Activated CD4-positive, alpha-beta T cell treated with anti-CD3 and anti-CD28 coated beads for 36 hours (primary cell): ENCODE measurements around the gene ADAMTS14. TPM values are rescaled to one million over a fixed set of nuclear protein-coding genes. Genes with fewer than 3 reads are reported as not detected.
"Not testable (repeated sequence)": the region's sequence is repeated elsewhere in the genome, so short reads cannot be mapped to it uniquely, and the experiment has no call there.

Source experiments
- ATAC-seq: fragments of 200-7000 bp; cut with Tn5 transposase; one replicate; pipeline ENCODE4 v1.10.0; 2021; ENCODE audit warnings: mild to moderate bottlenecking, moderate library complexity
- CTCF ChIA-PET: fragments of 350-600 bp; sonication (Branson Sonifier 250); formaldehyde crosslinking; loops from one replicate; lab custom pipeline; 2021; ENCODE audit warnings: antibody characterized with exemption; lab: Charles Lee
- POLR2A ChIA-PET: fragments of 350-600 bp; sonication (Branson Sonifier 250); formaldehyde crosslinking; loops from one replicate; lab custom pipeline; 2021; ENCODE audit warnings: antibody characterized with exemption, inconsistent platforms; lab: Charles Lee
- DNase-seq: peaks from one replicate; pipeline ENCODE4 v3.0.0-alpha.2; 2020
- H3K27ac Mint-ChIP-seq: one replicate; pipeline ENCODE4 v1.8.0; 2021; ENCODE audit warnings: mixed read lengths
- H3K27me3 Mint-ChIP-seq: one replicate; pipeline ENCODE4 v1.8.0; 2021; ENCODE audit warnings: mixed read lengths
- H3K36me3 Mint-ChIP-seq: one replicate; pipeline ENCODE4 v1.8.0; 2021; ENCODE audit warnings: low read depth, mixed read lengths
- H3K4me1 Mint-ChIP-seq: one replicate; pipeline ENCODE4 v1.8.0; 2021; ENCODE audit warnings: mixed read lengths
- H3K4me3 Mint-ChIP-seq: one replicate; pipeline ENCODE4 v1.8.0; 2021; ENCODE audit warnings: mild to moderate bottlenecking, moderate library complexity, mixed read lengths
- H3K9me3 Mint-ChIP-seq: one replicate; pipeline ENCODE4 v1.8.0; 2021; ENCODE audit warnings: low read depth, mixed read lengths
- intact Hi-C, 2 experiments: fragments of 100-400 bp; cut with DNase I in 1 of 2; cut with micrococcal nuclease in 1 of 2; formaldehyde crosslinking; loops; one replicate each; pipeline versions ENCODE4 v1.14.2 to v1.15.1; 2022 to 2024; cut with DNase I, micrococcal nuclease
- total RNA-seq, 2 experiments: library from RNA; stranded (reverse); gene quantifications; one replicate each; pipeline ENCODE4 v1.2.3, GENCODE V29; 2021

The ADAMTS14 gene
- total RNA-seq, 2 experiments from 2014 or later, result not detected

- ChIA-PET CTCF (interaction anchor here (0.9 to 1.8 kb wide), 3 partner anchors 13 to 98 kb away, joined by 3 to 6 read pairs (median 4); no protein-coding TSS in a partner anchor), POLR2A (interaction anchor here (1.4 kb wide), 1 partner anchor 77 kb away, joined by 3 read pairs; no protein-coding TSS in a partner anchor)
- peaks cover 13% of the 10 kb centered on the region for H3K27me3 Mint-ChIP-seq
- H3K4me3 Mint-ChIP-seq, result no peak overlapping the region
- peaks cover 14% of the 10 kb centered on the region for H3K4me1 Mint-ChIP-seq
- peak overlapping the region; percentile 16 for H3K27ac Mint-ChIP-seq
- peak; percentile 16 for ATAC-seq
- no peaks in the 10 kb centered on the region for H3K36me3 Mint-ChIP-seq
- peaks cover 7% of the 10 kb centered on the region for H3K9me3 Mint-ChIP-seq
- intact Hi-C loops, result loop anchor here (2.0 kb wide), 3 partner anchors 38 to 98 kb away; no protein-coding TSS in a partner anchor
- no peak for DNase-seq
These were observed 15.3 kb upstream of the ADAMTS14 start for GRCh38 chr10:70657041-70657440.

GRCh38 chr10:70658582-70659136 is 13.6 kb upstream of the ADAMTS14 start:
- CTCF ChIA-PET, result interaction anchor here (0.9 kb wide), 1 partner anchor 79 kb away, joined by 3 read pairs; no protein-coding TSS in a partner anchor

GRCh38 chr10:70659306-70659705 is 13.0 kb upstream of the ADAMTS14 start:
- Mint-ChIP-seq H3K4me3 (no peak overlapping the region), H3K4me1 (peaks cover 14% of the 10 kb centered on the region), H3K36me3 (no peaks in the 10 kb centered on the region), H3K27ac (no peak overlapping the region), H3K27me3 (peaks cover 17% of the 10 kb centered on the region), H3K9me3 (peaks cover 7% of the 10 kb centered on the region)
- no peak for DNase-seq
- POLR2A ChIA-PET, result no interaction called here
- ATAC-seq, result no peak
- intact Hi-C loops, result no loop called here
- CTCF ChIA-PET, result no interaction called here

More at GRCh38 chr10:70658582-70659136, 13.6 kb upstream of the ADAMTS14 start:
- POLR2A ChIA-PET, result no interaction called here
- no peak for ATAC-seq
- Mint-ChIP-seq H3K4me3 (no peak overlapping the region), H3K27me3 (peaks cover 16% of the 10 kb centered on the region), H3K4me1 (peaks cover 14% of the 10 kb centered on the region), H3K27ac (no peak overlapping the region), H3K36me3 (no peaks in the 10 kb centered on the region), H3K9me3 (peaks cover 7% of the 10 kb centered on the region)
- DNase-seq, result no peak
- intact Hi-C loops, result no loop called here

DNA sequence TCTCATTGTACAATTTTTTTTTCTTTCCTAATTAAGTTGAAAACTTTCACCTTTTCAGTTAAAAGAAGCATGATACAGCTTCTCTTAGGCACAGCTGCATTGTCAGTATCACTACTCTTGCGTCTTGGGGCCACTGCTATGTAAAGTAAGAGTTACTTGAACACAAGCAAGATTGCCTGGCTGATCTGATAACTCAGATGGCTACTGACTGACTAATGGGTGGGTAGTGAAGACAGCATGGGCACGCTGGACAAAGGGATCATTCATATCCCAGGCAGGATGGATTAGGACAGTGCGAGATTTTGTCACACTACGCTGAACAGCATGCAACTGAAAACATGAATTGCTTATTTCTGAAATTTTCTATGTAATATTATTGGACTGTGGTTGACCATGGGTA is 11.6 kb upstream of the ADAMTS14 start:
- Mint-ChIP-seq H3K36me3 (no peaks in the 10 kb centered on the region), H3K27ac (no peak overlapping the region)
- CTCF ChIA-PET, result no interaction called here

GRCh38 chr10:70661623-70662361 is 10.5 kb upstream of the ADAMTS14 start:
- ATAC-seq (no peak), DNase-seq (no peak)
- Mint-ChIP-seq H3K9me3 (peaks cover 7% of the 10 kb centered on the region), H3K4me3 (no peak overlapping the region), H3K27me3 (peaks cover 18% of the 10 kb centered on the region), H3K36me3 (no peaks in the 10 kb centered on the region), H3K4me1 (peaks cover 4% of the 10 kb centered on the region), H3K27ac (no peak overlapping the region)
- POLR2A ChIA-PET, result no interaction called here
- CTCF ChIA-PET, result interaction anchor here (0.8 to 1.2 kb wide), 2 partner anchors 97 to 260 kb away, joined by 4 read pairs; no protein-coding TSS in a partner anchor
- intact Hi-C loops, result no loop called here

More for the DNA sequence above, 11.6 kb upstream of the ADAMTS14 start:
- DNase-seq, result no peak
- Mint-ChIP-seq H3K9me3 (peaks cover 7% of the 10 kb centered on the region), H3K4me1 (peaks cover 14% of the 10 kb centered on the region), H3K27me3 (peaks cover 18% of the 10 kb centered on the region), H3K4me3 (no peak overlapping the region)
- POLR2A ChIA-PET, result interaction anchor here (0.7 kb wide), 1 partner anchor 1088 kb away, joined by 3 read pairs; no protein-coding TSS in a partner anchor
- intact Hi-C loops, result no loop called here
- no peak for ATAC-seq

GRCh38 chr10:70662362-70663220 is 9.7 kb upstream of the ADAMTS14 start:
- Mint-ChIP-seq H3K9me3 (peaks cover 7% of the 10 kb centered on the region), H3K36me3 (no peaks in the 10 kb centered on the region), H3K27ac (no peak overlapping the region), H3K27me3 (peaks cover 18% of the 10 kb centered on the region), H3K4me1 (no peaks in the 10 kb centered on the region), H3K4me3 (no peak overlapping the region)
- no peak for ATAC-seq
- no peak for DNase-seq
- ChIA-PET CTCF (interaction anchor here (0.8 to 1.2 kb wide), 2 partner anchors 96 to 259 kb away, joined by 4 read pairs; no protein-coding TSS in a partner anchor), POLR2A (no interaction called here)
- intact Hi-C loops, result no loop called here

GRCh38 chr10:70663458-70664409 is 8.6 kb upstream of the ADAMTS14 start:
- CTCF ChIA-PET, result interaction anchor here (0.7 kb wide), 1 partner anchor 218 kb away, joined by 3 read pairs; no protein-coding TSS in a partner anchor
- H3K36me3 Mint-ChIP-seq, POLR2A ChIA-PET, intact Hi-C loops, H3K27ac Mint-ChIP-seq, H3K4me3 Mint-ChIP-seq, ATAC-seq, DNase-seq, H3K4me1 Mint-ChIP-seq: not testable (repeated sequence)
- Mint-ChIP-seq H3K9me3 (peaks cover 11% of the 10 kb centered on the region), H3K27me3 (peaks cover 21% of the 10 kb centered on the region)

- peaks cover 5% of the 10 kb centered on the region for H3K9me3 Mint-ChIP-seq
- H3K4me1 Mint-ChIP-seq, result no peaks in the 10 kb centered on the region
- peak; percentile 39 for ATAC-seq
- intact Hi-C loops, result no loop called here
- peaks cover 15% of the 10 kb centered on the region for H3K27me3 Mint-ChIP-seq
- ChIA-PET CTCF (no interaction called here), POLR2A (interaction anchor here (0.8 kb wide), 1 partner anchor 494 kb away, joined by 4 read pairs; no protein-coding TSS in a partner anchor)
- no peaks in the 10 kb centered on the region for H3K36me3 Mint-ChIP-seq
- no peak overlapping the region for H3K4me3 Mint-ChIP-seq
- DNase-seq, result no peak
- no peak overlapping the region for H3K27ac Mint-ChIP-seq
These were observed 7.6 kb upstream of the ADAMTS14 start for GRCh38 chr10:70664702-70665195.

DNA sequence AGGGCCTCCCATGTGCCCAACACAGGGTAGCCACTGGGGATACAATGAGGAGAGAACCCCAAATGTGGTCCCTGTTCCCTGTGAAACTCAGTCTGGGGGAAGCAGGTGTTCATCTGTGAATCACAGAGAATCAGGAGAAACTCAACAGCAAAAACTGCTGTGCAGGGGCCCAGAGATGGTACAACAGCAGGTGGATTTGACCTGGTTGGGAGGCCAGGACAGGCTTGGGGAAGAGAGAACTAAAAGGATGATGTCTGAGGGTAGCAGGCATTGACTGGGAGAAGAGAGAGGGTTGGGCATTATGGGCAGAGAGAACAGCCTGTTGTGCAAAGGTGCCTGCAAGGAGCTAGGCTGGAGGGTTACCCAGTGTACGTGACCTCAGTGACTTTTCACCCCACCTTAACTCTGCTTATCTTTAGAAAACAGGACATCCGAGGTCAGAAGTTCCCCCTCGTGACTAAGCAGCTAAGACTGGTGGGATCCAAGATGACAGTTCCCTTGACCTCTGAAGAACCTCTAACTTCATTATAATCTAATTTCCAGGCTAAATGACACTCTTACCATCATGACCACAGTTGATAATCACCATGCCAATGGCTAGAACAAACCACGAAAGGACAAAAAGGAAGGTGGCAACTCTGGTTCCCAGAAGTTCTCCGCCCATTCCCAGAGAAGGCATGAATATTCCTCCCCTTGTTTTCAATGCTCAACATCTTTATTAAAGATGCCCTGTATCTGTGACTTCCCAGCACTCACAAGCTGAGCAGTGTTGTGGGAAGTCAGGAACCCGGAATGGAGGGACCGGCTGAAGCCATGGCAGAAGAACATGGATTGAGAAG is 5.1 kb upstream of the ADAMTS14 start:
- intact Hi-C loops, result no loop called here
- no peaks in the 10 kb centered on the region for H3K36me3 Mint-ChIP-seq
- H3K9me3 Mint-ChIP-seq, result peaks cover 5% of the 10 kb centered on the region
- peaks cover 22% of the 10 kb centered on the region for H3K27me3 Mint-ChIP-seq
- DNase-seq (no peak), ATAC-seq (no peak)
- no peak overlapping the region for H3K27ac Mint-ChIP-seq
- H3K4me1 Mint-ChIP-seq, result no peaks in the 10 kb centered on the region
- no peak overlapping the region for H3K4me3 Mint-ChIP-seq
- POLR2A ChIA-PET, result no interaction called here
- CTCF ChIA-PET, result interaction anchor here (0.5 to 0.6 kb wide), 2 partner anchors 11 to 205 kb away, joined by 3 read pairs; no protein-coding TSS in a partner anchor
